ENCODE measurements around the gene TMC4.
A peak's percentile ranks its signal among the peaks of the same experiment; 100 is the strongest.
"Not testable (repeated sequence)": the region's sequence is repeated elsewhere in the genome, so short reads cannot be mapped to it uniquely, and the experiment has no call there.

The TMC4 gene

GRCh38 chr19:54178581-54179261 is 5.8 kb upstream of the TMC4 start:
- DNase-seq: peak; percentile 30 to 53

GRCh38 chr19:54173951-54174834 is 1.2 kb upstream of the TMC4 start:
- DNase-seq: no peak

- DNase-seq: no peak
Measured at GRCh38 chr19:54173359-54173699, 369 bp upstream of the TMC4 start.

- DNase-seq: not testable (repeated sequence)
Measured at GRCh38 chr19:54171736-54172431, 1.1 kb downstream of the TMC4 start.

- DNase-seq: no peak
Measured at GRCh38 chr19:54169149-54169740, 3.7 kb downstream of the TMC4 start.

- DNase-seq: peak; percentile 66 to 80
Measured at GRCh38 chr19:54168174-54168917, 4.6 kb downstream of the TMC4 start.

GRCh38 chr19:54165222-54165621 is 7.7 kb downstream of the TMC4 start:
- DNase-seq: no peak

GRCh38 chr19:54164369-54165068 is 8.4 kb downstream of the TMC4 start:
- peak; percentile 48 to 57 for DNase-seq

GRCh38 chr19:54162884-54163283 is 10.1 kb downstream of the TMC4 start:
- no peak for DNase-seq

- peak; percentile 75 to 82 for DNase-seq
Measured at GRCh38 chr19:54162241-54162805, 10.6 kb downstream of the TMC4 start.

- no peak for DNase-seq
Measured at GRCh38 chr19:54160854-54161253, 12.1 kb downstream of the TMC4 start.

GRCh38 chr19:54160182-54160811 is 12.7 kb downstream of the TMC4 start:
- no peak for DNase-seq

GRCh38 chr19:54159352-54160181 is 13.4 kb downstream of the TMC4 start, which contains the start of gene LENG1:
LENG1 (minus strand) TSS chr19:54159721; CDS start chr19:54159695, 26 bp downstream.
- peak; percentile 99 for DNase-seq

GRCh38 chr19:54158812-54159351 is 14.1 kb downstream of the TMC4 start:
- DNase-seq: no peak

- no peak for DNase-seq
Measured at GRCh38 chr19:54156953-54157352, 16.0 kb downstream of the TMC4 start.

- DNase-seq: no peak
Measured at GRCh38 chr19:54156490-54156889, 16.5 kb downstream of the TMC4 start.

- no peak for DNase-seq
Measured at GRCh38 chr19:54155694-54156093, 17.3 kb downstream of the TMC4 start.

GRCh38 chr19:54154603-54155345 is 18.2 kb downstream of the TMC4 start:
- DNase-seq: no peak
